CD4-positive, alpha-beta T cell treated with Interleukin-21 for 1 hour (primary cell): ENCODE measurements around the gene BRPF3.

Experiments used
- DNase-seq: peaks from one replicate; pipeline ENCODE4 v3.0.0-alpha.2; 2020

BRPF3 gene

DNA sequence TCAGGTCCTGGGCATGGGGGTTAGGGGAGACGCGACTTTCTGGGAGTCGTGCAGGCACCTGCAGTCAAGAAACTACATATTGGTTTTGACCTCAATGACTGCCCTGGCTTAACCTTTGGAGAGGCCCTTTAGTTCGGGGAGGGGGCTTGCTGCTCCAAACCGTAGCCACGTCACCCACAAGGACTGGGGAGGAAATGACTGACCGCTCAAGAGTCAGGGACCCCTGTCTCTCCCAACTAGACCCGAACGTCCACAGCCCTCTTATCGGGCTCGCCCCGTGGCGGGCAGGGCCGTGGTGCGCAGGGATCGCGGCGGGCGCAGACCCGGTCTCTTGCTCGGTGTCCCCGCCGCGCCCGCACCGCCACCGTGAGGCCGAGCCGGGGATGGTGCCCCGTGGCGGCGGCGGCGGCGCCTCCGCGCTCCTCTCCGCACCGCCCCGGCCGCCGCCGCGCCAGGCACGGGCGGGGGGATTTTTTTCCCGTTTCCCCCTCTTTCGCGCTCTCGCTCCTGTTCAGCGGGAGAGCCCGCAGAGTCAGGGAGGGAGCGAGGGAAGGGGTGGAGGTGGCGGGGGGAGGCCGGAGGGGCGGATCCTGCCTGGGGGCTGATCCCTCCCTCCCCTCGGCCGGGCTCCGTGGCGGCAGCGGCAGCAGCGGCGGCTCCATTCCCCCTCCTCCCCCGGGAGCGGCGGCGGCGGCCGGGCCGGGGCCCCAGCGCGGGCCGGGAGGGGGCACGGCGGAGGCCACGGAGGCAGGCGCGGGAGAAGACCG, at the start of gene BRPF3:
TSS of gene BRPF3 (plus strand) at position 632 of the 767 bp plus-strand sequence. CDS start 3,579 bp downstream, outside the sequence.
- DNase-seq, result peak; percentile 77

GRCh38 chr6:36147294-36147693, 49.2 kb upstream of the BRPF3 start:
- DNase-seq, result no peak

GRCh38 chr6:36149476-36149875, 47.1 kb upstream of the BRPF3 start:
- DNase-seq, result no peak

DNA sequence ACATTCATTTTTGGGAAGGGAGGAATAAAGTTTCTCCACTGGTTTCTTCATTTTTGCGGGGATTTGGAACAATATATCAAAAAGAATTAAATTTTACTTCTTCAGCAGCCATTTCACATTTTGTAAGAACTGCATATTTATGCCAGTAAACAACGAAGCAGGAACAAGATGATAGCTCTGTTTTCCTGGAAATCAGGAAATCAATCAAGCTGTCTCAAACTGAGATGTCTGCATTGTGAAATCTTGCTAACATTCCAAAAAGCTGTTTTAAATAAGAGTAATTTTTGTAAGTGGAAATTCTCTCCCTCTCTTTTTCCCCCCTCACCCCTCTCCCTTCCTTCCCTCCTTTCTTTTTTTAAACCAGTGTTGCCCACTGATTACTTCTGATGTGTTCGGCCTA, 46.3 kb upstream of the BRPF3 start:
- DNase-seq, result no peak

GRCh38 chr6:36154286-36154685, 42.3 kb upstream of the BRPF3 start:
- no peak for DNase-seq

- DNase-seq, result no peak
Measured at GRCh38 chr6:36155662-36156061, 40.9 kb upstream of the BRPF3 start.

- DNase-seq, result no peak
Measured at GRCh38 chr6:36160147-36160760, 36.3 kb upstream of the BRPF3 start.

DNA sequence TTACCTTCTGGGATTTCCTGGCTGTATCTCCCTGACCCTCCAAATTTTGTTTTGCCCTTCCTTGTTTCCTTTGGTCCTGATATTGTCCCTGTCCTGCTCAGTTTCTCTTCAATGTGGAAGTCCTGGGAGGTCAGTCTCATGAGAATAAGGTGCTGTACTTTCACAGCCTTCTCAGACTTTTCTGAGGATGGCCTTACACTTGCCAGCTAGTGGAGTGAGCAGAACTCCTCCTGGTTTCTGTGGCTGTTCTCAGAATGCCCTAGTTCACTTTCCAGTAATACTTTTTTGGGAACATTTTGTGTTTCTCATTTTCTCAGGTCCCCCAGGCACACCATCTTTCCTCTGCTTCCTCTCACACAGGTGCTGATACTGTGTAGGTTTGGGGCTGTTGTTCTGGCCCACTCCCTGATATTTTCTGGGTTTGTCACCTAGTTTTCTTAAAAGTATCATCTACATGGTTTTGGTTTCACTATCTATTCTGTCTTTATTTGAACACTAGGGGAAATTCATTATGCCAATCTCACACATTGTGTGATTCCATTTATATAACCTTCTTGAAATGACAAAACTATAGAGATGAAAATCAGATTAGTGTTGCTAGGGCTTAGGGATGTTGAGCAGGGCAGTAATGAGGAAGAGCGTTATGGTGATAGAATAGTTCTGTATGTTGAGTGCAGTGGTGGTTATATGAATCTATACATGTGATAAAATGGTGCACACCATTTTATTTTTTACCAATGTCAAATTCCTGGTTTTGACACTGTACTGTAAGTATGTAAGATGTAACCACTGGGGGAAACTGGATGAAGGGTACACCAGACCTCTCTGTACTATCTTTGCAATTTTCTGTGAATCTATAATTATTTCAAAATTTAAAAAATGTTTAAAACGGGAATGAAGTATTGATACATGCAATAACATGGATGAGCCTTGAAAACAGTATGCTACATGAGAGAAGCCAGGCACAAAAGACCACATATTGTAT, 27.2 kb upstream of the BRPF3 start:
- DNase-seq, result peak; percentile 4

GRCh38 chr6:36170704-36171103, 25.8 kb upstream of the BRPF3 start:
- no peak for DNase-seq

GRCh38 chr6:36171573-36171972, 25.0 kb upstream of the BRPF3 start:
- no peak for DNase-seq

- DNase-seq, result no peak
Measured at GRCh38 chr6:36177166-36177565, 19.4 kb upstream of the BRPF3 start.

DNA sequence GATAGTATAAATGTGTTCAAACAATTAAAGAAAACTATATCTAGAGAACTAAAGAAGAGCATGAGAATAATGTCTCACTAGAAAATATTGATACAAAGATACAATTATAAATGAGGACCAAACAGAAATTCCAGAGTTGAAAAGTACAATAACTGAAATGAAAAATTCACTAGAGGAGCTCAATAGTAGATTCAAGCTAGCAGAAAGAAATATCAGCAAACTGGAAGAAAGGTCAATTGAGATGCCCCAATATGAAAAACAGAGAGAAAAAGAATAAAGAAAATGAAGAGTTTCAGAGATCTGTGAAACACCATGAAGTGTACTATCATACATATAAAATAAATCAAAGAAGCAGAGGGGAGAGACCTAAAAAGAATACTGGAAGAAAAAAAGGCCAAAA, 18.0 kb upstream of the BRPF3 start:
- no peak for DNase-seq

- no peak for DNase-seq
Measured at GRCh38 chr6:36180126-36180525, 16.4 kb upstream of the BRPF3 start.

DNA sequence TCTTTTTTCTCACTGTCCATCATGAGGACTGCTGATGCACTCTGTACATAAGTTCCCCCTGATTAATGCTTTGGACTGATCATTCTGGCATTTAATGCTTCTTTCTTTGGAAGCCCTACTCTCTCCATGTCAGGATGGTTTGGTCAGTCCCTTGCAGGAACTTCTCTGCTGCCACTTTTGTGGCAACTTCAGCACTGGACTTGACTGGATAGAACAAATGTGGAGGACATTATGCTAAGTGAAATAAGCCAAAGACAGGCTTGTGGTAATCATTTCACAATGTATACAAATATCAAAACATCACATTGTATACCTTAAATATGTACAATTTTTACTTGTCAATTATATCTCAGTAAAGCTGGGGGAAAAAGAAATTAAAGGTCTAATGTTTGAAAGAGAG, 12.2 kb upstream of the BRPF3 start:
- DNase-seq, result no peak

DNA sequence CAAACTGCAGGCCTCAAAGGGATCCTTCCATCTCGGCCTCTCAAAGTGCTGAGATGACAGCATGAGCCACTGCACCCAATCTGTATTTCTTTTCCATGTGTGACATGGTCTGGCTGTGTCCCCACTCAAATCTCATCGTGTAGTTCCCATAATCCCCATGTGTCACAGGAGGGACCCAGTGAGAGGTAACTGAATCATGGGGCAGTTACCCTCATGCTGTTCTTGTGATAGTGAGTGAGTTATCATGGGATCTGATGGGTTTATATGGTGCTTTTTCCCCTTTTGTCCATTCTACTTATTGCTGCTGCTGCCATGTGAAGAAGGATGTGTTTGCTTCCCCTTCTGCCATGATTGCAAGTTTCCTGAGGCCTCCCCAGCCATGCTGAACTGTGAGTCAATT, 10.3 kb upstream of the BRPF3 start:
- no peak for DNase-seq

GRCh38 chr6:36187446-36187845, 9.1 kb upstream of the BRPF3 start:
- DNase-seq, result no peak

DNA sequence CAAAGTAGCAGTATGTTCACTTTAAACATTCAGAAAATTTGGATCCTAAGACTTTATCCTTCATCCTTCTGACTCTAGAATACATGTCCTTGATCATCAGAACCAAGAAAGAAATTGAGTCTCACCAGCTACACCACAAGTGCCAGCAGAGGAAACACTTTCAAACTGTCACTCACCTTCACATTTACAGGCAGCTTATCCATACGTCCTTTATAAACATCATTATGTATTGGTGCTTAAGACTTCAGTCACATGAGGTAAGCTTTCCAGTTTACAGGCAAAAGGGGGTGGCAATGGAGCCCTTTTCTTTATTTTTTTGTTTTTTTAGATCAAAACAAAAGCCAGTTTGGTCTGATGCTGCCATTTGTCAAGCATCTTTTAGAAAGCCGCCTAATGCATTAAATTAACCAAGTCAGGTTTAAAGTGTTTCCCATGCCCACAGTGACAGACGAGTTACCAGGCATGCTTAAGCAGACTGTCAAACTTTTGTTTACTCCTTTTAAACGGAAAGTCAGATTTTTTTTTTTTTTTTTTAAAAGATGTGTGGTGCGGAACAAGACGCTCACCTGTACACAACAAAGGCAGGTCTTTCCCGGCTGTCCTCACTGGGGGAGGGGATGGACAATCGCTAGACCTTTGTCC, 952 bp upstream of the BRPF3 start:
- peak; percentile 43 for DNase-seq

DNA sequence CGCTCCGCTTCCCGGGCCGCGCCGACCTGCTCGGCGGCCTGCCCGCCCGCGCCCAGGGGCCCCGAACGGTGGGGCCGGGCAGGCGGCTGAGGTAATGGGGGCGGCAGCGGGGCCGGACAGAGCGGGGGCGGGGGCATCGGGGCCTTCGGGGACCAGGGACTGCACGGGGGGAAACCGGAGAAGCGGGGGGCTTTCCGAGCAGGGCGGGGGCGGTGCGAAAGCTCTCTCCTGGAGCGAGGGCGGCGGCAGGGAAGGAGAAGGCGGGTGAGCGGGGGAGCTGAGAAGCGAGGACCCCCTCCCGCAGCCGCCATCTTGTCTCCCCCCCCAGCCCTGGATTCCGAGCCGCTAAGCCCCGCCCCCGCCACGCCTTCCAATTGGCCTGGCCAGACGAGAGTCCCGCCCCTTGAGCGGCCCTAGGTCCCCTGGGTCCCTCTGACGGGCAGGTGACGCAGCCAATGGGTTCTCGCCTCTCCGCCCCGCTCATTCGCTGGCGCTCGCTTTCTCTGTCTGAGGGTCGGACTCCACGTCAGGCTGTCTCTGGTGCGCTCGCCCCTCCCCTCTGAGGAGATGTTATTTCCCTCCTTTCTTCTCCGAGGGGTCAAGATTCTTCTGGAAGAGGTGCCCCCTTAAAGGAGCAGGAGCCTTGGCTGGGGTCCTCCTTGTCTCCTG, 470 bp downstream of the BRPF3 start:
- DNase-seq, result peak; percentile 99

- no peak for DNase-seq
Measured at GRCh38 chr6:36197739-36198221, 1.2 kb downstream of the BRPF3 start.

GRCh38 chr6:36198986-36199385, 2.4 kb downstream of the BRPF3 start:
- no peak for DNase-seq

- no peak for DNase-seq
Measured at GRCh38 chr6:36200154-36200891, 3.8 kb downstream of the BRPF3 start.
